COLO668 (cell line): ENCODE data around the gene ABHD12.
"Not testable (repeated sequence)": the region's sequence is repeated elsewhere in the genome, so short reads cannot be mapped to it uniquely, and the experiment has no call there.

Source experiments
- DNase-seq: peaks from one replicate; lab custom pipeline; 2025; ENCODE audit not compliant: unreplicated experiment; lab: John Stamatoyannopoulos, UW

Gene ABHD12

GRCh38 chr20:25324412-25324811 is 66.2 kb downstream of the ABHD12 start:
- DNase-seq: no peak

DNA sequence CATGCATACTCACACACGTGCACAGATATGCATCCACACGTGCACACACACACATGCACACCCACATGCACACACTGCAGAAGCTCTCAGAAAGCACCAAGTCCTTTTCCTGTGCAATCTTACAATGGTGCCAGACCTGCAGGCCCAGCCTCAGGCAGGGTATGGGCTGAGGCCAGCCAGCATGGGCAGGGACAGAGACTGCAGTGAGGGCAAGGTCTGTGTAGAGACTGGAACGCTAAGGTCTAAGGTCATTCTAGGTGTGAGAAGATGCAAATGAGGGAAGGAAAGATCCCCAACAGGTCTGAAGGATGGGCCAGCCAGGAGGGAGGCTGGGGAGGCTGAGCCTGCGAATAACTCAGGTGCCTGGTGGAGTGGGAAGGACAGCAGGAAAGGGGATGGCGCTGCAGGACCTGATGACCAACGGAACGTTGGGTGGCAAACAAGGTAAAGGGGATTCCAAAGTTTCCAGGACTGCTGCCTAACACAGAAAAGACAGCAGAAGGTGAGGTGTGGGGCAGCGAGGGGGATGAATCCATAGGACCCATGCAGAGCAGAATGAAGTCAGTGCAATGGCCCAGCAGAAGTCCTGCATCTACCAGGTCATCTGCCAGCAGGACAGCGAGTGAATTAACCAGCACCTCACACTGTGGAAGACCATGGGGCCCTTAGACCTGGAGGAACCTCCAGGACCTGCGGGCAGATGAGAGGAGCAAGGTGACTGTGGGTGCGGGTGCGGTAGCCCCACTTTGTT is 67.0 kb downstream of the ABHD12 start:
- no peak for DNase-seq

DNA sequence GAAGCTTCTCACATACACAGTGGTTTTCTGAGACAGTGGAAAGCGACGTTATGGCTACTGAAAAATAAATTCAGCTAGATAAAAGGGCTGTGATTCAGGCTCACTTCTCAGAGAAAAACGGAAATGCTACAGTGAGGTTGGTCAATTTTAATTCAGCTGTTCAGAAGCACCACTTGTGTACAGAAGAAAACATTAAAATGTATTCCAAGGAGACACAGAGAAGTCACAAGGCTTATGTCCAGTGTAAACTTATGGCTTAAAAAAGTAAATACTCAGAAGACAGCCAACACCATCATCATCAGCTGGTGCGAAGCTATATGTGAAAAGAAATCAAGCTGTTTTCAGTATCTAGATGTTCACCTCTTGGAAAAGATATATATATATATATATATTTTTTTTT is 68.6 kb downstream of the ABHD12 start:
- DNase-seq: no peak

DNA sequence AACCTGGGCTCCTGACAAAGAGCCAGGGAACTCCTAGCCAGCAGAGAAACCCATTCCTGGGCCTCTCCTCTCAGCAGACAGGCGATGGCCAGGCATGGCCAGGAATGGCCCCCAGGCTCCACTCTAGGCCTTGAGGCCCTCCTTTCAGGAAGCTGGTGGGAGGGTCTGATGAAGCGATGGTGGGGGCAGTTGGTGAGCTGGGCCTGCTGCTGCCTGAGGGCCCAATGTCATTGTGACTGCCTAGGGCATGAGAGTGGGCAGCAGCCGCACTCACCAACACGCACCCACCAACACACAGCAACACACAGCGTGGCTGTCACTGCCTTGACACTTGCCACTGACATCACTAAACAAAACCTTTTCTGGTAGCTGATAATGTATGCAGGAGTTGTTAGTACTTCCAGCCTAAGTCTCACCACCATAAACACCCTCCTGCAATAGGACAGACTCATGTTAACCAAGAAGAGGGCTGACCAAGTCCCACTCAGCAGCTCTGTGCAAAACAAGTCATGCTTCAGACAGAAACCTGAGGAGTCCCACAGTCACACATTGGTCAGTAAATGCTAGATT is 69.3 kb downstream of the ABHD12 start:
- DNase-seq: no peak

GRCh38 chr20:25320035-25320800 is 70.4 kb downstream of the ABHD12 start:
- no peak for DNase-seq

GRCh38 chr20:25319241-25320034 is 71.2 kb downstream of the ABHD12 start:
- DNase-seq: peak; percentile 88

- no peak for DNase-seq
Measured at GRCh38 chr20:25318471-25319240, 72.0 kb downstream of the ABHD12 start.

GRCh38 chr20:25317351-25318075 is 73.1 kb downstream of the ABHD12 start:
- no peak for DNase-seq

DNA sequence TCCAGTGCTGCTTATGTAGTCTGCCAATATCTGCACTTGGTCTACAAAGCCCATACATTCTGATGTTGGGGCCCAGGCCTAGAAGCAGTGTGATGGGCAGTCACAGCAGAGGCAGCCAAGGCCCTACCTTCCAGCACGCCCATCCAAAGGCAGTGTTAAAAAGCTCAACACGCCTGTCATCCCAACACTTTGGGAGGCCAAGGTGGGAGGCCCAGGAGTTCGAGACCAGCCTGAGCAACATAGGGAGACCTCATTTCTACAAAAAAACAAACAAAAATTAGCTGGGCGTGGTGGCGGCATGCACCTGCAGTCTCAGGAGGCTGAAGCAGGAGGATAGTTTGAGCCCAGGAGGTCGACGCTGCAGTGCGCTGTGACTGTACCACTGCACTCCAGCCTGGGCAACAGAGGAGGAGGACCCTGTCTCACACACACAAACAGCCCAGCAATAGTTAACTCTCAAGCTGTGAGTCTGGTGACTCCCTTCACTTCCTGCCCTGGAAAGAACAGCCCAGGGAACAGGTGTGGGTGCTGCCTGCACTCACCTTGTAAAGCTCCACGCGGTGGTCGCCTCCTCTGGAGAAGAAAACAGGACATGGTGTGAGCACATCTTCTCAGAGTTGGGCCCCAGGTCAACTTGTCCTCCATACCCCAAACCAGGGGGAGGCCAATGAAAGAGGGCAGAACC is 74.0 kb downstream of the ABHD12 start:
- no peak for DNase-seq

GRCh38 chr20:25315418-25316210 is 75.0 kb downstream of the ABHD12 start:
- DNase-seq: no peak

DNA sequence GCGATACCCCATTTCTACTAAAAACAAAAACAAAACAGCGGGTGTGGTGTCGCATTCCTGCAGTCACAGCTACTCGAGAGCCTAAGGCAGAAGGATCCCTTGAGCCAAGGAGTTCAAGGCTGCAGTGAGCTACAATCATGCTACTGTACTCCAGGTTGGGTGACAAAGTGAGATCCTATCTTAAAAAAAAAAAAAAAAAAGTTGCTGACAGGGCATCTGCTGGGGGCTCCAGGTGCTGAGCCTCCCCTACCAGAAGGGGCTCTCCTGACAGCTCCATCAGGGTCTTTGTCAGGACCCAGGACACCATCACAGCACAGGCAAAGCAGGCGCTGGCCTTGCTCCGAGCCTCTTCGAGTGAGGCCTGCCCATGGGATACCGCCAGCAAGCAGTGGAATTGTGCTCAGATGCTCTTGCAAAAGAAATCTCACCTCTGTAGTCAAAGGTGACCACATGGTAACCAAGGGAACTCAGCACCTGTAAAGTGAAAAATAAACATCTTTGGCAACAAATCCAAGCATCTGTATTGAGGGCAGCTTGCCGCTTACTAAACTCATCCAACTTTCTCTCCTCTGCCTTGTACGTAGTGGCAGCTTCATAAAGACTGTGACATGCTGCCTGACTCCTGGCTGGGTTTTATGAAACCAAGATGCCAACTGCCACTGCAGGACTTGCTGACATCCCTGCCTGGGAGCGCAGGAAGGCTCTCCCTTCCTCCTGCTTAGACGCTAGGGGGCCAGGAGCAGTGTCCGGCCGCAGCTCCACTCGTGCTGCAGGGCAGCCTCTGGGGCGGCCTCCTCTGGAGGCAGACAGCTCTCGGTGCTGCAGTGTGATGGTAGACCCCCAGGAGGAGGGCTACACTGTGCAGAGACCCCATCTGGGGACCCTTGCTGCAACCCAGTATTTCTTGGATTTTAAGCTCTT is 75.9 kb downstream of the ABHD12 start:
- DNase-seq: no peak

DNA sequence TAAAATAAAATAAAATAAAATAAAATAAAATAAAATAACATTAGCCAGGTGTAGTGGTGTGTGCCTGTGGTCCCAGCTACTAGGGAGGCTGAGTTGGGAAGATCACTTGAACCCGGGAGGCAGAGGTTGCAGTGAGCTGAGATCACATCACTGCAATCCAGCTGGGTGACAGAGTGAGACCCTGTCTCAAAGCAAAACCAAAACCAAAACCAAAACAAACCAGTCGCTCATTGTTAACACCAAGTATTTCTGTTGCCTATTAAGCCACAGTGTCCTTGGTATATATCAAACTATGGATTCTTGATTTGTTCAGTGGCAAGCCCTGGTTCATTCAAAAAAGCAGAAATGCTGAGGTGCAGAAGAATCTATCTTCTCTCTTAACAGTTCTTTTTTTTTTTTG is 77.0 kb downstream of the ABHD12 start:
- no peak for DNase-seq

- DNase-seq: not testable (repeated sequence)
Measured at GRCh38 chr20:25312716-25313115, 77.9 kb downstream of the ABHD12 start.

- no peak for DNase-seq
Measured at GRCh38 chr20:25310921-25311728, 79.5 kb downstream of the ABHD12 start.

DNA sequence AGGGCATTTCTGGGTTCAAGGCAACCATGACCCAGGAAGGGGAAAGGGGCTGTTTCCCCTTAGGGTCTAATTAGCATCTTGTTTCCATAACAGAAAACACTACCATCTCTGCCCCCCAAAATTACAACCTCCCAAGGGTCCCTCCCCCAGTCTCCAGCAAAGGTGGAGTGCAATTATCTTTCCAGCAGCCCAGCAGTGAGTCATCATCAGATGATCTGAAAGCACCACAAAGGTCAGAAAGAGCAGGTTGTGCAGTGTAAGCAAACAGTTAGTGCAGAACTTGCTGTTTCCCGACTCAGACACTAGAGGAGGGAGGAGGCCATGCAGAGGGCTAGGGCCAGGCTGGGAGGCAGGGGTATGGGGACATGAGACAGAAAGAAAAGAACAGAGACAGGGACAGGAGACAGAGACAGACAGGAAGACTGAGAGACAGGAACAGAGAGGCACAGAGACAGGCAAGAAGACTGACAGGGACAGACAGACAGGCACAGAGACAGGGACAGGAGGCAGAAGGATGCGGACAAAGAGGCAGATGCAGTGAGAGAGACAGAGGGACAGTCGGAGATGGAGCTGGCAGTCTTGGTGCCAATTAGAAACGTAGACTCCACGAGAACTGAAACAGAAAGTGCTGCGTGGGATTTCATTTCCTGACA is 80.2 kb downstream of the ABHD12 start:
- DNase-seq: peak; percentile 83
